Measurements from ENCODE around the gene HPN. TPM values are rescaled to one million over a fixed set of nuclear protein-coding genes. Genes with fewer than 3 reads are reported as not detected.

The HPN gene
- total and polyA plus RNA-seq, 2 experiments from 2014 or later = 14.0 to 17.4 TPM

- no peak for TF ChIP-seq CTCF (conservative IDR thresholded peaks at IDR 0.05; ENCODE audit: low read depth in 2 of 2)
- TF ChIP-seq ZNF114 (CRISPR knock-in tag; IDR thresholded peaks at IDR 0.05) = no peak
- no peak for TF ChIP-seq EZH2phosphoT487 (IDR thresholded peaks at IDR 0.05; ENCODE audit: unreplicated experiment)
- TF ChIP-seq NANOG (IDR thresholded peaks at IDR 0.05; ENCODE audit: borderline replicate concordance) = no peak
- no peak for TF ChIP-seq REST (IDR thresholded peaks at IDR 0.05; ENCODE audit: unreplicated experiment)
- TF ChIP-seq POLR2AphosphoS5 (IDR thresholded peaks at IDR 0.05; ENCODE audit: low read depth) = no peak
Measured at GRCh38 chr19:35022460-35022859, 19.1 kb upstream of the HPN start (continued).

GRCh38 chr19:35023428-35023827, 18.1 kb upstream of the HPN start:
- no peak for ATAC-seq

GRCh38 chr19:35024095-35024494, 17.4 kb upstream of the HPN start:
- no peak overlapping the region for H3K4me3 ChIP-seq
- 0 out of 2 replicates have a peak, but pooled peaks cover 5% of the 10 kb centered on the region for H3K4me1 ChIP-seq (ENCODE audit: insufficient read depth)
- no peak for DNase-seq (ENCODE audit: low spot score)
- ATAC-seq = no peak
- peaks cover 44% of the 10 kb centered on the region for H3F3A ChIP-seq (replicated peaks; ENCODE audit: low read depth)
- Mint-ChIP-seq H3K27me3 (ENCODE audit: insufficient read depth, low read depth, poor library complexity) (peaks cover 19% of the 10 kb centered on the region), H3K4me1 (no peaks in the 10 kb centered on the region; the same call in 2 of the 3 replicates), H3K9me3 (no peaks in the 10 kb centered on the region; the same call in 2 of the 3 replicates), H3K27ac (no peak overlapping the region), H3K4me3 (no peak overlapping the region), H3K36me3 (ENCODE audit: low read depth) (peaks cover 86% of the 10 kb centered on the region)
- peaks cover 11% of the 10 kb centered on the region; the same call in 1 of the 2 replicates for H4K20me1 ChIP-seq (replicated peaks; ENCODE audit: insufficient read depth)
- H3K27ac ChIP-seq (ENCODE audit: low read depth) = no peak overlapping the region
- no peak overlapping the region for H3K4me2 ChIP-seq
- peaks cover 50% of the 10 kb centered on the region for H3K36me3 ChIP-seq (ENCODE audit: insufficient read depth)
- H3K27me3 ChIP-seq (ENCODE audit: insufficient read depth) = no peaks in the 10 kb centered on the region
- no peak overlapping the region for H2AFZ ChIP-seq
- H3K79me2 ChIP-seq (replicated peaks; ENCODE audit: insufficient read depth) = no peaks in the 10 kb centered on the region
- no peaks in the 10 kb centered on the region for H3K9me2 ChIP-seq (ENCODE audit: insufficient read depth)
- TF ChIP-seq ZNF462 (CRISPR knock-in tag; IDR thresholded peaks at IDR 0.05) = no peak
- no peak for TF ChIP-seq ZNF114 (CRISPR knock-in tag; IDR thresholded peaks at IDR 0.05)

More at GRCh38 chr19:35023428-35023827, 18.1 kb upstream of the HPN start:
- no peaks in the 10 kb centered on the region for H3K79me2 ChIP-seq (replicated peaks; ENCODE audit: insufficient read depth)
- peaks cover 15% of the 10 kb centered on the region; the same call in 1 of the 2 replicates for H4K20me1 ChIP-seq (replicated peaks; ENCODE audit: insufficient read depth)
- Mint-ChIP-seq H3K27ac (no peak overlapping the region), H3K36me3 (ENCODE audit: low read depth) (peaks cover 89% of the 10 kb centered on the region), H3K9me3 (no peaks in the 10 kb centered on the region; the same call in 2 of the 3 replicates), H3K4me1 (no peaks in the 10 kb centered on the region; the same call in 2 of the 3 replicates), H3K4me3 (no peak overlapping the region), H3K27me3 (ENCODE audit: insufficient read depth, low read depth, poor library complexity) (peaks cover 17% of the 10 kb centered on the region)
- H3F3A ChIP-seq (replicated peaks; ENCODE audit: low read depth) = peaks cover 40% of the 10 kb centered on the region
- peaks cover 56% of the 10 kb centered on the region for H3K36me3 ChIP-seq (ENCODE audit: insufficient read depth)
- no peak overlapping the region for H3K4me2 ChIP-seq
- no peak overlapping the region for H3K4me3 ChIP-seq
- DNase-seq (ENCODE audit: low spot score) = no peak
- H3K27ac ChIP-seq (ENCODE audit: low read depth) = no peak overlapping the region
- H3K4me1 ChIP-seq (ENCODE audit: insufficient read depth) = 0 out of 2 replicates have a peak, but pooled peaks cover 5% of the 10 kb centered on the region
- H2AFZ ChIP-seq = no peak overlapping the region
- no peak for TF ChIP-seq POLR2AphosphoS5 (IDR thresholded peaks at IDR 0.05; ENCODE audit: low read depth)
- no peaks in the 10 kb centered on the region for H3K27me3 ChIP-seq (ENCODE audit: insufficient read depth)
- H3K9me2 ChIP-seq (ENCODE audit: insufficient read depth) = no peaks in the 10 kb centered on the region

Measured in GM23338 (cell line).